Measurements from ENCODE around the gene DAPK2.
"Not testable (repeated sequence)": the region's sequence is repeated elsewhere in the genome, so short reads cannot be mapped to it uniquely, and the experiment has no call there.

DAPK2 gene

DNA sequence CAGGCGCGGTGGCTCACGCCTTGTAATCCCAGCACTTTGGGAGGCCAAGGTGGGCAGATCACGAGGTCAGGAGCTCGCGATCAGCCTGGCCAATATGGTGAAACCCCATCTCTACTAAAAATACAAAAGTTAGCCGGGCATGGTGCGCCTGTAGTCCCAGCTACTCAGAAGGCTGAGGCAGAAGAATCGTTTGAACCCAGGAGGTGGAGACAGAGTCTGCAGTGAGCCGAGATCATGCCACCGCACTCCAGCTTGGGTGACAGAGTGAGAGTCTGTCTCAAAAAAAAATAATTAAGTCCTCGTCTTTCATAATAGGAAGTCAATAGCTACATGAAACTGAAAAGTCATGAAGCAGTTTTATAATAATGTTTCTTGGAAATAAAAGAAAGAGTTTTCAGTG lies 7.4 kb upstream of the DAPK2 start:
- not testable (repeated sequence) for DNase-seq (ENCODE audit: low read depth in 2 of 2)

DNA sequence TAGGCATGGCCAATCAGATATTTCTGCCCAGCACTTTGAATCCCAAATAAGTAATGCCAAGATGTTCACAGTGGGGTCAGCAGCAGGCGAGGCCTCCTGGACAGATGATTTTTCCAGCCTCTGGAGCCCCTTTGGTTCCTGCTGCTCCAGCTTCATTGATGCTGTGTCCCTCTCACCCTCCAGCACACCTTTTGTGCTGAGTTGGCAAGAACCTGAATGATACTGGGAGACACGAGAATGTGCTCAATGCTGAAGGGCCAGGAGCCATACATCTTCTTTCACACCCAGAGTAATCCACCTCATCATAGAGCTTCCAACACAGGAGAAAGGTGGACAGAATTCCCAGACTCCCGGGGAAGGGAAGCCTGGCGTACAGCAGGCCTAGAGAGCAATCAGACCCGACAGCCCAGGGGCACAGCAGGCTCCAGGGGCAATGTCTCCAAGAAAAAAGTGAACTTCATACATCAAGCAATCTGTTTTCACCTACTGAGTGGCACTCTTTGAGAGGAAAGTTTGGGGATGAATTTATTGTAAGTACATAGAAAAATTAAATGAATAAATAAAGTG lies 6.7 kb upstream of the DAPK2 start:
- DNase-seq (ENCODE audit: low read depth in 2 of 2) = no peak

DNA sequence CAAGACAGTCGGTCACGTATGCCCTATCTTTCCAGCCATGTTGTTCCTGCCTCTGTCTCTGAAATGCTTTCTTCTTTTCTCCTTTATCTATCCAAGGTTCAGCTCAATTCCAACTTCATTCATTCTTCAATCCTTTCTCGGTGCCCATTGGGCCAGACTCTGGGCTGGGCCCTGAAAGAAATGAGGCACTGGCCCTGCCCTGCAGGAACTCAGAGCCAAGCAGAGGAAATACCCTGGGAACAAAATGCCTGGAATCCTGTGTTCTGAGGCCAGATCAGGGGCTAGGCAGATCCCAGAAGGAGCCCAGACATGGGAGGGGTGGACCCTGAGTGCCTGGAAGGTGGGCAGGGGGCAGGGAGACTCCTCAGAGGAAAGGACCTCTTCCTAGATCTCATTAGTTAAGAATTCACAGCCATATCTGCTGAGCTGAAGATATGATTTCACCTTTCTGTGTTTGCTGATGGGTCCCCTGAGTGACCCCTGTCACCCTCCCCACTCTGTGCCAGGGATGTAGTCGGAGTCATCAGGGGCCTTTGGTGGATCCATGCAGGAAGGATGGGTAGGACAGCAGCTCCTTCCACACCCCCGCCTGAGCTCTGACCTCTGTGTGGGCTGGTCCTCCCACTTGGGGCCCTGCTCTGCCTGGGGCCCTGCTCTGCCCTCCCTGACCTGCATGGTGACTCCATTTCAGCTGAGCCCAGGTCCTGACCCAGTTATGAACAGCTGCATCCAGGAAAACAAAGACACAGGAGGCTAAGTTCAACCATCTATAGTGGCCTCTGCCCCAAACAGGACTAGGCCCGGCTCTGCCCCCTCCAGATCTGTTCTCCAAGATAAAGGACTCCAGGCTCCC lies 5.3 kb upstream of the DAPK2 start:
- DNase-seq (ENCODE audit: low read depth in 2 of 2) = no peak

DNA sequence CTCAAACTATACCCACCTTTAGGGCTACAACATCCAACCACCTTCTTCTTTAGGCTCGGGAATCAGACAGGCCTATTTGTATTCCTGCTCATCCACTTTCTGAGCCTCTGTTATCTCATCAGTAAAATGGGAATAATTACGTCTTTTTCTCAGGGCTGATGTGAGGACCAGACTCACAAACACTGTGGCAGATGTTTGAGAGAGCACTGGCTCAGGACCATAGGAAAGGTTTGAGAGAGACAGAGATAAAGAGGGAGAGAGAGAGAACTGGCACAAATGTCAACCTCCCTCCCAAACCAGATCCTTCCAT lies 4.8 kb upstream of the DAPK2 start:
- DNase-seq (ENCODE audit: low read depth in 2 of 2) = no peak

DNA sequence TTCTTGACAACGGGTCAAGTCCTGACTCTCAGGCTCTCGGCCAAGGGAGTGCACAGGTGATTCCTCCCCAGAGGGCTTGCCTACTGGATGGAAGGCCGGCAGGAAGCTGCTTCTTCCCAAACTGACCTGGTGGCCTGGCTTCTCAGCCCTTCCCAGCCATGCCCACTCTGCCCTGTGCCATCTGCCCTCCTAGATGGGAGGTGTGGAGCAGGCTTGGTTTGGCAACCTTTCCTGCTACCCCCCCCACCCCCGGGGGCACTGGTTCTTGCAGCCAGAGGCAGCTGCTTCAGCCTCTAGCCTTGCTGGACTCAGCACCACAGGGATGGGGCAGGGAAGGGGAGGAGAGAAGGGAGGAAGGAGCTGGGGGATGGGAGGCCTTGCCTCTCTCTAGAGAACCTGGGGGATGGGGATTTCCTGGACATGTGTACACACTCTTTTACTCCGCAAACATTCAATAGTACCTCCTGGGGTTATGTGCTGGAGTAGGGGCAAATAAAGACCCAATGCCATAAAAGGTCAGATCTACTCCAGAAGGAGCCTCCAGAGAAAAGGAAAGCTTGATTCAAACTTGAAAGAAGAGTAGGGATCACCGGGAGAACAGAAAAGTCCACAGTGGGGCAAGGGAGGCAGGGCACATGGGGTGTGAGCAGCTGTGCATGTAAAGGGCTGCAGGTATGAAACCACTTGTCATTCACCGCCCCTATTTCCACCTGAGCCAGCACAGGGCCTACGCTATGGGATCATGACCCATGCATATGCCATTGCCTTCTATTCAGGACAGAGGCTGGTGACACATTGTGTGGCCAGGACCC lies 4.2 kb upstream of the DAPK2 start:
- no peak for DNase-seq (ENCODE audit: low read depth in 2 of 2)

DNA sequence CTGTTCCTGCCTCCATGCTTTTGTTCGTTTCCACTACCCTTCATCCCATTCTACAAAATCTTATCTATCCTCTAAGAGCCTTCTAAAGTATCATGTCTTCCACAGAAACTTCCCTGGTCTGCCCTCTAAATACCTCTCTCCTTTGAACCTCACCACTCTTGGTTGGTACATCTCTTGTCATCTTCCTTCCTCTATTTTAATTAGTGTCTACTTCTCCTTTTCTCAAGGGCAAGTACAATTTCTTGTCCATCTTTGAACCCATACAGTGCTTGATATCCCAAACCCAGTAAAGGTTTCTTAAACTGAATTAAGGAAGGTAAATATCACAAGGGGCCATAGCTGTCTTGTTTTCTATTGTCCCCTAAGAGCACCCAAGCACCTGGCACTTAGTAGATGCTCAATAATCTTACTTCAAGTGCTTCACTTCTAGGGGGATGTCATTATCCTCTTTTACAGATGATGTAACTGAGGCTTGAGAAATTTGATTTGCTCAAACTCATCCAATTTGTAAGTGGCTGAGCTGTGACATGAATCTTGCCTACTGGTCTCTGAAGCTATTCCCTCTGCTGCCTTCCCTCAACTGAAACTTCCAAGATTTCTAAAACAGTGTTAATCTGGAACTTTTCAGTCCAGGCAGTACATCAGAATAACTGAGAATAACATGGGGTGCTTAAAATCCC lies 2.6 kb upstream of the DAPK2 start:
- DNase-seq (ENCODE audit: low read depth in 2 of 2) = no peak

DNA sequence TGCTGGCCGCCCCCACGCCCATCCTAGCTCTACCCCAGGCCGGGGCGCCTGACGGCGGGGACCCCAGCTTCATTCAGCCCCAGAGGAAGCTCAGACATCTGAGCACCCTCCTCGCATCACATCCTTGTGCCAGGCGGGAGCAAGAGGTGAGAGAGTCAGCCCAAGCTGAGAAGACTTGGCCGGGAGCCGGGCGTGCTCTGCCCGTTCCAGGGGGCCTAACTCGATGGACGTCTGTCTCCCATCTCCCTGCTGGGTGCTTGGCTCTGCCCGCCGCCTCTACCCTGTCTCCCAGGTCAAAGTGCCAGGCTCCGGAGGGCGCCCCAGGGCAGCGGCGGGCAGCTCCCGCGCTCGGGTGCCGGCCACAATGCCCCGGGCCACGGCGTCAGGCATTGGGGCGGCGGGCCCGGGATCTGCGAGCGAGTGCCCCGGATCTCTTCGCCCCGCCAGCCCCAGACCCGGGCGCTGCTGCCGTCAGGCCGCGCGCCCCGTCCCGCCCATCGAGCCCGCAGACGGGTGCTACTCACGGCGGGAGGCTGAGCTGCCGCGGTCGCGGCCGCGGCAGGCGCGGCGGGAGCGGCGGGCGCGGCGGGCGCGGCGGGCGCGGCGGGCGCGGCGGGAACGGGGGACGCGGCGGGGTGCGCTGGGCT lies 388 bp downstream of the DAPK2 start:
- DNase-seq (ENCODE audit: low read depth in 2 of 2) = no peak

DNA sequence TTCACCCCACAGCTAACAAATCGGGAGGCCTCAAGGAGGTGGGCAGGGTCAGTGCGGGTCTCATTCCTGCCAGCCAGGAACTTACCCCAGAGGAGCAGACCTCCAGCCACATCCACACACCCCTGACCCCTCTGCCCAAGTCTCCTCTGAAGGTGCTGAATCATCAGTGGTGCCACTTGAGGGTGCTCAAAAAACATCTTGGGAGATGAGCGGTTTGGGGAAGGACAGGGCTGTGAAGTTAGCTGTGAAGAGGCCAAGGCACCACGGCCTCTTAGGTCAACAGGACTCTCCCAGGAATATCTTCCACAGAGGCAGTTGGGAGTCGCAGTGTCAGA lies 1.2 kb downstream of the DAPK2 start:
- no peak for DNase-seq (ENCODE audit: low read depth in 2 of 2)

DNA sequence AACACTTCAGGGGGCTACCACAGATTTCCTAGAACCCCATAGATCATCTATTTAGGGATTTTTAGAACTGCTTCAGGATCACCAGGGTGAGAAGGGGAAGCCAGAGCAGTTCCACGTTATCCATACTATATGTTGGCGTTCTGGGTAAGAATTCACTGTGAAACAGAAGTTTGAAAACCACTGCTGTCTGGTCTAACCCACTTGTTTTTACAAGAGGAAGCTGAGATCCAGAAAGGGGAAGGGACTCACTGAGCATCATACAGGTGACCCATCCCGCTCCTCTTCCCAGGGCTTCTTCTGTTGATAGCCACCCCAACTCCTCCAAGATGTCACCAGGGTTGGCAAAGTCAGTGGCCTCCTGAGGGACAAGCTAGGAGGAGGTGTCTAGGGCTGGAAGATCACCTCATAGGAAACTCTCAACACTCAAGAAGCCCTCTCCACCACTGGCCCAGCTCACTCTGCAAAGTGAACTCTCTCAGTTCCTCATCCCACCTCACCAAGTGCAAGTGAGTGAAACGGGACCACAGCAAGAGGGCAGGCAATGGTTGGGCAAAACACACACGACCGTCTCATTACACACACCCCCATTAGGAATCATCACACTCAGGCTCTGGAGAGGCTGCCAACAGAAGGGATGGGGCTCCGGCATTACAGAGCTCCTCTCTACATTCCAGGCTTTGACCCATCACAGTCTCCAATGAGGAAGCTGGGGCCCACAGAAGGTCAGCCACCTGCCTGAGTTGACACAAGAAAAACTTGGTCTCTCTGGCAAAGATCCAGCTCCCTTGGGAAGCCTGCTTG lies 1.8 kb downstream of the DAPK2 start:
- no peak for DNase-seq (ENCODE audit: low read depth in 2 of 2)

DNA sequence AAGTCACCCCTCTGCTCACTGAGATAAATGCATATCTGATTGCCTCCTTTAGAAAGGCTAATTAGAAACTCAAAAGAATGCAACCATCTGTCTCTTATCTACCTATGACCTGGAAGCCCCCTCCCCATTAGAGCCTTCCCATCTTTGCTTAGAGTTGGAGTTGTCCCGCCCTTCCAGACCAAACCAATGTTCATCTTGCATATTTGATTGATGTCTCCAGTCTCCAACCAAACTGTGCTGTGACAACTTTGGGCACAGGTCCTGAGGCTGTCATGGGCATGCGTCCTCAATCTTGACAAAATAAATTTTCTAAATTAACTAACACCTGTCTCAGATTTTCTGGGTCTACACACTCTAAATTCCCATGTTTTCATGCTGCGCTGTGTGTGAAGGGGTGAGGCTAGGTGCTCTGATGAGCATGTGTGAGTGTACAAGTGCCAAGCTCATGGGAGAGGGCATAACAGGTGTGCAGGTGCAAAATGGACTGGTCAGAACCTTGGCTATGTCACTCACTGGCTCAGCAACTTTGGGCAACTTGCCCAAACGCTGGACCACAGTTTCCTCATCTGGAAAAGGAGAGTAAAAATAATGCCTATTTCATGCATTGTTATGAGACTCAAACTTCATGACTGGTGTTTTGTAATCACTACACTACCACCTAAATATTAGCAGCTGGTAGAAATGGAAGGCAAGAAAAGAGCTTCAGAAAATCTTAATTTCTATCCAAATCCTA lies 7.2 kb downstream of the DAPK2 start:
- no peak for DNase-seq (ENCODE audit: low read depth in 2 of 2)

DNA sequence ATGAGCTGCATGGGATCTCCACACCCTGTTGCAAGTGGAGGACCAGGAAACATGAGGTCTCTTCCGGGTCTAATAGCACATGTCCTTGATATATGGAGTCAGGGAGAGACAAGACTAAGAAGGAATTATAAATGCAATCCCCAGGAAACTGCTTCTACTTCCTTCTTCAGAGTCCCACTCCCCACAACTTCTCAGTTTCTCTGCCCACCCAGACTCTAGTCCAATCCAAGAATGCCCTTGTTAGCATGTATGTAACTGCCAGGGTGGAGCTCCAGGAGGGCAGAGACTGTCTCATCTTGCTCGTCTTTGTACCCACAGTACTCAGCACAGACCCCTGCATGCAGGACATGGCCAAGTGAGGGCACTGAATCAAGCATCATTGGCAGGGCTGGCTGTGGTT lies 8.3 kb downstream of the DAPK2 start:
- DNase-seq (ENCODE audit: low read depth in 2 of 2) = no peak

DNA sequence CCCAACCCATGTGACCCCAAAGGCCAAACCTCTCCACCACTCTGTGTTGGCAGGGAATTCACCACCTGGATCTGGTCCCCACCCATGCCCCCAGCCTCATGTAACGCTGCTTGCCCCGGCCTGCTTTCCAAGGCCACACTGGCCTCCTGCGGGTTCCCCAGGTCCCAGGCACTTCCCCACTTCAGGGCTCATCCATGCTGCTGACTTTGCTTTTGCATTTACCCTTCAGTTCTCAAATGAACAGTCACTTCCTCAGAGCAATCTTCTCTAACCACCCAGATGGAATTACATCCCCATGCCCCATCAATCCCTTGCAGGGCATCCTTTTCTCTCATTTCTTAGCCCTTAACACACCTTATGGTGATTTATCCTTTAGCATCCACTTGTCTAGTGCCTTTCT lies 9.2 kb downstream of the DAPK2 start:
- no peak for DNase-seq (ENCODE audit: low read depth in 2 of 2)

DNA sequence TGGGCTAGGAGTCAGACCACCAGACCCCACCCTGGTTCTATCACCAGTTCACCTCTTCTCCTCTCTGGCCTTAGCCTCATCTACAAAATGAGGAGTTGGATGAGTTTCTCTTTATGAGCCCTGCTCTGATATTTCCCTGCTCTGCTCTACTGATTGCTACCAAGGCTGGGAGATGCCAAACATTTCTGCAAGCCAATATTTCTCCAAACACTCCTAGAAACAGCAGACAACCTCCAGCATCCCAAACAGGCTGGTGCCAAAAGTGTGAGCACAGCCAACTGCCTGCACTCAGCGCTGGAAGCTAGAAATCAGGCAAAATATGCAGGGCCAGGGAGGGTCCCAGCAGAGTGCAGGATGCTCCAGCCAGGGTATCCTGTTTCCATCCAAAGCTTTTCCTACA lies 10.8 kb downstream of the DAPK2 start:
- DNase-seq (ENCODE audit: low read depth in 2 of 2) = no peak

DNA sequence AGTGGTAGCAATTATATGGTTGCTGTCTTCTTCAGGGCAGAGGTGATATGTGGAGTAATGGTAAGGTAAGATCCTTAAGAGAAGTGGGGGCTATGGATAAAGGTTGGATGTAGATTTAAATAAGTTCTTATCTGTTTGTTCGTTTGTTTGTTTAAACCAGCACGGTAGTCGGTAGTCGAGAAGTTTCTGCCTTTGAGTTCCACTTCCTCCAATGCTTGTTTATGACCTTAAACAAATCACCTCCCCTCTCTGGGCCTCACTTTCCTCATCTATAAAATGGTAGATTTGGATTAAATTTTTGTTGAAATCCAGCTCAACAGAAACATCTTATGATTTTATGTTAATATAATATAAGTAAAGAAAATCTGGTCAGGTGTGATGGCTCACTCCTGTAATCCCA lies 11.8 kb downstream of the DAPK2 start:
- DNase-seq (ENCODE audit: low read depth in 2 of 2) = no peak

DNA sequence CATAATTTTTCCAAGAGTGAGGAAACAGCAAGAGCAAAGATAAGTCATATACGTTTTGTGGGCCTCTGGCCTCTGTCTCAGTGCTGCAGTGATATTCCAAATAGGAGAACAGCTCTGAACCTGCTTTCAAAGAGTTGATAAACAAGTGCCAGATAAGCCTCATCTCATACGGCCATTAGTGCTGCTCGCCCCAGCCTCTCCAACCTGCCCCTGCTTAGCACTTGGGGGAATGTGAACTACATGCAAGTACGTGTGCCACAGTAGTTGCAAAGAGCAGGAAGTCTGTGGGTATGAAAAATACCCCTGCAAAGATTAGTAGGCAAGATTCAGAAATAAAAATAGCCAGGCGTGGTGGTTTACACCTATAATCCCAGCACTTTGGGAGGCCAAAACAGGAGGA lies 14.0 kb downstream of the DAPK2 start:
- DNase-seq (ENCODE audit: low read depth in 2 of 2) = no peak

DNA sequence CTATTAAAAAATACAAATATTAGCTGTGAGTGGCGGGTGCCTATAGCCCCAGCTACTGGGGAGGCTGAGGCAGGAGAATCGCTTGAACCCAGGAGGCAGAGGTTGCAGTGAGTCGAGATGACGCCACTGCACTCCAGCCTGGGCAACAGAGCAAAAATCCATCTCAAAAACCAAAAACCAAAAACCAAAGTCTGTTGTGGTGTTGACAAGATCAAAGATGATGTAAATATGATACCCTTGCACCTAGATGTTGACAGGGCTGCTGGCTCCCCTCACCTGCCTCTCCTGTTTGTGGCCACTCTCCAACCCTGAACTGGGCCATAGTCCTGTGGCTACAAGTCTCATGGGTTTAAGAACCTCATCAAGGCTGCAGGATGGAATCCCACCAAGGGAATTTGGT lies 16.2 kb downstream of the DAPK2 start:
- DNase-seq (ENCODE audit: low read depth in 2 of 2) = no peak

DNA sequence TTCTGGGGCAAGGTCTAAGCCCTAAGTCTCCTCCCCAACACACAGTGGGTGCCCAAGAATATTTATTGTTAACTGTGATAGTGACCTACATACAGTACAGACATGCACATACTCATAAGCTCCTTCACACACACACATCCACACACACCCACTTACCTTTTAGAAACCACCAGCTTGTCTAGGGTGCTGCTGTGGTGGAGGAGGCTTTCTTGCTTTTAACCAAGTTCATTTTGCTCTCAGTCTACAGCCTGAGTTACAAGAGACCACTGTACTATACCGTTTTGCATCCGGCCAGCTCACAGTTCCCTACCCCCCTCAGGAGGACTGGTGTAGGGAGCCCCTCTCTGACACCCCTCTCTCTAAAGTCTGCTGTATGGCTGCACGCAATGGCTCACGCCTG lies 16.7 kb downstream of the DAPK2 start:
- no peak for DNase-seq (ENCODE audit: low read depth in 2 of 2)

DNA sequence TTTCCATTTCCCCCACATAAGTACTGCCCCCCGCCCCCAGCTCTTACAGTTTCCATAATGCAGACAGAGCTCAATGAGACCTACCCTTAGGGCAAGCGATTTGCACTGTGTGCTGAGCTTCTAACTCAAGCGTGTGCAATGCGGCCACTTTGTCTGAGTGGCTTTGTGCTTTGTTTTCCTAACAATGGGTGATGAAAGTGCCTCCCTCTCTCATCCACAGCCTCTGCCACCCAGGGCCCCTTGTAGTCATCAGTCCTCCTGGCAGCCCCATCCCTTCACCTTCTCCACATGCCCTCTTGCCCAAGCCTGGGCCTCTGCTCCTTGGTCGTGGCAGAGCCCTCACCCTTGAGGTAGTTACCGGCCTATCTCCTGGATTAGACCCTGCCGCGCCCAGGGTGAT lies 17.2 kb downstream of the DAPK2 start:
- no peak for DNase-seq (ENCODE audit: low read depth in 2 of 2)

DNA sequence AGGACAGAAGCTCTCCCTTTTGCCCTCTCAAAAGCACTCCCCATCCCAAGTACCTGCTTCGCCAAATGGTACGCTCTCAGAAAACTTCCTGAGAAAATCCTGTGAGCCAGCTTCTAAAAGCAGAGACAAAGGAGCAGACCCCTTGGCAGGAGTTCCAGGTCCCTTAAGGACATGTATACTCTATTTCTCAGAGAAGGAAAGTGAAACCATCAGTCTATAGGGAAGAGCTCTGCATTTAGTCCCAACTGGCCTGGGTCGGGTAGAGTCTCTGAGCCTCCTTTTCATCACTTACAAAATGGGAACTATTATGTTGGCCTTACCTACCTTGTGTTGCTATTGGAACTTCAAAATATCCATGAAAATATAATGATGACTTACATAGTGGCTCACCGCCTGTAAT lies 19.7 kb downstream of the DAPK2 start:
- DNase-seq (ENCODE audit: low read depth in 2 of 2) = no peak

DNA sequence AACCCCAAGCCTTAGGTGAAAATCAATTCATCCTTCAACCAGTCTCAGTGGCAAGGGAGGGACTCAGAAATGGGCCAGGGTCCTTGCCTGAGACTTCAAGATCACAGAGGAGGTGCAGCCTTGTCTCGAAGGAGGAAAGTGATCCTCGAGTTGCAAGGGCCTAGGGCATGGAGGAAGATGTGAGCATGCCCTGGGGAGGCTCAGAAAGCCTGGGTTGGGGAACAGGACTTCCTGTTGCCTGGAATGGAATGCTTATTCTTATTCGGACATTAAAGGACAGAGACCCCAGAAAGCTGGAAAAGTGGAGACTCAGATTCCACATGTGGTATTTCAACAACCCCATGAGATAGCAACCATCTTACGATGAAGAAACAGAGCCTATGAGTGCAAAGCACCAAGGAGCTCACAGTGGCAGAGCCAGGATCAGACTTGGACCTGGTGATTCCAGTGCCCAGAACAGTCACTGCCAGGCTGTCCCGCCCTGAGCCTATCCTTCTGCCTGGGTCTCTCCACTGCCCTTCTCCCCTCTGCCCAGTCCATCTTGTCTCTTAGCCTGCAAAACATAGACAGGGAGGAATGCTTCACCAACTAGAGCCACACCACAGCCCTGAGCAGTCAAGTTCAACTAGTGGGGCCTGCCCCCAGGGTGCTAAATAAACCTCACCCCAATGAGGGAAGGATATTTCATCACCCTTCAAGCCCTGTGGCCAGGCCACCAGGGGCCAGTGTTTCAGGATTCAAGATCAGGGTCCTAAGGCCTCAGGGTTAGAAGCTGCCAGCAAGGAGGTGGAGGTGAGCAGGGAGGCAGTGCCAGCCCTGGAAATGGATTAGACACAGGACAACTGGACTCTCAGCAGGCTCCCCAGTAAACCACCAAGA lies 21.9 kb downstream of the DAPK2 start:
- no peak for DNase-seq (ENCODE audit: low read depth in 2 of 2)

Measured in fibroblast of skin of left quadriceps (primary cell).